ENCODE measurements around the gene RBMS3.
"Not testable (repeated sequence)": the region's sequence is repeated elsewhere in the genome, so short reads cannot be mapped to it uniquely, and the experiment has no call there.

RBMS3 gene

GRCh38 chr3:29393946-29394345 lies 113.1 kb downstream of the RBMS3 start:
- not testable (repeated sequence) for DNase-seq

- DNase-seq, result no peak
Measured at GRCh38 chr3:29397406-29397805, 116.5 kb downstream of the RBMS3 start.

- no peak for DNase-seq
Measured at GRCh38 chr3:29398787-29399186, 117.9 kb downstream of the RBMS3 start.

GRCh38 chr3:29406291-29406832 lies 125.5 kb downstream of the RBMS3 start:
- DNase-seq, result no peak

GRCh38 chr3:29408676-29409075 lies 127.8 kb downstream of the RBMS3 start:
- DNase-seq, result no peak

GRCh38 chr3:29409409-29409808 lies 128.5 kb downstream of the RBMS3 start:
- no peak for DNase-seq

GRCh38 chr3:29410220-29410619 lies 129.3 kb downstream of the RBMS3 start:
- DNase-seq, result no peak

GRCh38 chr3:29410660-29411405 lies 130.0 kb downstream of the RBMS3 start:
- no peak for DNase-seq

- no peak for DNase-seq
Measured at GRCh38 chr3:29412110-29412509, 131.2 kb downstream of the RBMS3 start.

GRCh38 chr3:29414468-29415224 lies 133.8 kb downstream of the RBMS3 start:
- DNase-seq, result no peak

- no peak for DNase-seq
Measured at GRCh38 chr3:29415482-29416223, 134.8 kb downstream of the RBMS3 start.

GRCh38 chr3:29416514-29416913 lies 135.6 kb downstream of the RBMS3 start:
- DNase-seq, result no peak

GRCh38 chr3:29420106-29420505 lies 139.2 kb downstream of the RBMS3 start:
- no peak for DNase-seq

GRCh38 chr3:29426302-29427226 lies 145.7 kb downstream of the RBMS3 start:
- DNase-seq, result no peak

GRCh38 chr3:29427266-29428103 lies 146.6 kb downstream of the RBMS3 start:
- no peak for DNase-seq

GRCh38 chr3:29429055-29429679 lies 148.3 kb downstream of the RBMS3 start:
- DNase-seq, result no peak

- no peak for DNase-seq
Measured at GRCh38 chr3:29430558-29430971, 149.7 kb downstream of the RBMS3 start.

GRCh38 chr3:29436612-29437323 lies 155.9 kb downstream of the RBMS3 start:
- DNase-seq, result no peak

- no peak for DNase-seq
Measured at GRCh38 chr3:29438580-29438979, 157.7 kb downstream of the RBMS3 start.
